ENCODE data around the gene FOXP1. TPM values are rescaled to one million over a fixed set of nuclear protein-coding genes. Genes with fewer than 3 reads are reported as not detected.

Gene FOXP1
- total and polyA plus RNA-seq, 8 donors: 95.1 to 143 (median 123) TPM

- no peaks in the 10 kb centered on the region for H3K4me1 ChIP-seq
- ATAC-seq (no peak), DNase-seq (no peak)
- no peak overlapping the region for H3K4me3 ChIP-seq
- no peaks in the 10 kb centered on the region for H3K27me3 ChIP-seq
- TF ChIP-seq, protein P1, sequence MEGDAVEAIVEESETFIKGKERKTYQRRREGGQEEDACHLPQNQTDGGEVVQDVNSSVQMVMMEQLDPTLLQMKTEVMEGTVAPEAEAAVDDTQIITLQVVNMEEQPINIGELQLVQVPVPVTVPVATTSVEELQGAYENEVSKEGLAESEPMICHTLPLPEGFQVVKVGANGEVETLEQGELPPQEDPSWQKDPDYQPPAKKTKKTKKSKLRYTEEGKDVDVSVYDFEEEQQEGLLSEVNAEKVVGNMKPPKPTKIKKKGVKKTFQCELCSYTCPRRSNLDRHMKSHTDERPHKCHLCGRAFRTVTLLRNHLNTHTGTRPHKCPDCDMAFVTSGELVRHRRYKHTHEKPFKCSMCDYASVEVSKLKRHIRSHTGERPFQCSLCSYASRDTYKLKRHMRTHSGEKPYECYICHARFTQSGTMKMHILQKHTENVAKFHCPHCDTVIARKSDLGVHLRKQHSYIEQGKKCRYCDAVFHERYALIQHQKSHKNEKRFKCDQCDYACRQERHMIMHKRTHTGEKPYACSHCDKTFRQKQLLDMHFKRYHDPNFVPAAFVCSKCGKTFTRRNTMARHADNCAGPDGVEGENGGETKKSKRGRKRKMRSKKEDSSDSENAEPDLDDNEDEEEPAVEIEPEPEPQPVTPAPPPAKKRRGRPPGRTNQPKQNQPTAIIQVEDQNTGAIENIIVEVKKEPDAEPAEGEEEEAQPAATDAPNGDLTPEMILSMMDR (IDR thresholded peaks at IDR 0.05): no peak
- intact Hi-C loops (cut with DNase I): no loop called here
- H3K9me3 ChIP-seq: peaks cover 0 to 3% of the 10 kb centered on the region in 2 donors
- H3K36me3 ChIP-seq: no peaks in the 10 kb centered on the region
- no peak overlapping the region for H3K27ac ChIP-seq
Observed at GRCh38 chr3:71614426-71614825, 30.9 kb upstream of the FOXP1 start.

DNA sequence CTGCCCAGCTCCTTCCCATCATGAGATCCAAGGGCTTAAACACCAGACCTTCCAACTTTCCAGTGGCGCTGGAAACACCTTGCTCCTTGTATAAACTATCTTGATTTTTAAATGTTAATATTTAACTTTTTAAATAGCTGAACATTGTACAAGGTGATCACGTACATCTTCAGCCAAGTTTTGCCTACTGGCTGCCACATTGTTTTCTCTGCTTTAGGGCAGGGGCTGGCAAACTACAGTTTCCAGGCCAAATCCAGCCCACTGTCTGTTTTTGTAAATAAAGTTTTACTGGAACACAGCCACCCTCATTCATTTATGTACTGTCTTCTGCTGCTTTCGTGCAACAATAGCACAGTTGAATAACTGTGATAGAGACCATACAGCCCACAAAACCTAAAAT, 27.6 kb upstream of the FOXP1 start:
- ATAC-seq (no peak), DNase-seq (no peak)
- TF ChIP-seq, protein P1 (IDR thresholded peaks at IDR 0.05): no peak
- Histone ChIP-seq H3K27ac (no peak overlapping the region), H3K36me3 (no peaks in the 10 kb centered on the region), H3K4me3 (no peak overlapping the region), H3K27me3 (no peaks in the 10 kb centered on the region), H3K4me1 (no peaks in the 10 kb centered on the region), H3K9me3 (peaks cover 0 to 6% of the 10 kb centered on the region in 2 donors)
- intact Hi-C loops (cut with DNase I): no loop called here

DNA sequence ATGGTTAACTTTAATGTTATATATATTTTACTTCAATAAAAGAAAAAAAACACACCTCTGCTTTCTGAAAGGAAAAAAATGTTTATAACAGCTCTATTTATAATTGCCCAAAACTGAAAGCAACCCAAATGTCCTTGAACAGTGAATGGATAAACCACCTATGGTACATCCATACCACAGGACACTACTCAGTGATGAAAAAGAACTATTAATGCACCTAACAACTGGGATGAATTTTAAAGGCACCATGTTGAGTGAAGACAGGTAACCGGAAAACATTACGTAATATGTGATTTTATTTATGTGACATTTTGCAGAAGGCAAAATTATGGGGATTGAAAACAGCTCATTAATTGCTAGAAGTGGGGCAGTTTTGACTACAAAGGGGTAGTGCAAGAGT, 23.8 kb upstream of the FOXP1 start:
- DNase-seq (no peak), ATAC-seq (no peak)
- H3K27me3 ChIP-seq: no peaks in the 10 kb centered on the region
- no peak overlapping the region for H3K27ac ChIP-seq
- H3K4me3 ChIP-seq: no peak overlapping the region
- intact Hi-C loops (cut with DNase I): no loop called here
- TF ChIP-seq, protein P1 (IDR thresholded peaks at IDR 0.05): no peak
- no peaks in the 10 kb centered on the region for H3K4me1 ChIP-seq
- no peaks in the 10 kb centered on the region for H3K36me3 ChIP-seq
- peaks cover 0 to 6% of the 10 kb centered on the region in 2 donors for H3K9me3 ChIP-seq

DNA sequence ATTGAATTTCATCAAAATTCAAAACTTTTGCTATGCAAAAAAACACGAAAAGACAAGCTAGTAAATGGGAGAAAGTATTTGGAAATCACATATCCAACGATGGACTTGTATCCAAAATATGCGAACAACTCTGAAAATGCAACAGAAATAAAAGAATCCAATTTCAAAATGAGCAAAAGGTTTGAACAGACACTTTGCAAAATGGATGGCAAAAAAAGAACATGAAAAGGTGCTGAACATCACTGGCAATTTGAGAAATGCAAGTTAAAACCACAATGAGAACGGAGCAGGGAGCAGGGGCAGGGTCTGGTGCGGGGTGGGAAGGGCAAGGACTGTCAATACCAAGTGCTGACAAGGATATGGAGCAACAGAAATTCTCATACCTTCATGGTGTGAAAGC, 23.1 kb upstream of the FOXP1 start:
- TF ChIP-seq, protein P1 (IDR thresholded peaks at IDR 0.05): no peak
- H3K4me3 ChIP-seq: no peak overlapping the region
- H3K27me3 ChIP-seq: no peaks in the 10 kb centered on the region
- peaks cover 0 to 3% of the 10 kb centered on the region in 2 donors for H3K9me3 ChIP-seq
- H3K4me1 ChIP-seq: no peaks in the 10 kb centered on the region
- intact Hi-C loops (cut with DNase I): no loop called here
- ATAC-seq: no peak
- no peaks in the 10 kb centered on the region for H3K36me3 ChIP-seq
- H3K27ac ChIP-seq: no peak overlapping the region
- DNase-seq: no peak

DNA sequence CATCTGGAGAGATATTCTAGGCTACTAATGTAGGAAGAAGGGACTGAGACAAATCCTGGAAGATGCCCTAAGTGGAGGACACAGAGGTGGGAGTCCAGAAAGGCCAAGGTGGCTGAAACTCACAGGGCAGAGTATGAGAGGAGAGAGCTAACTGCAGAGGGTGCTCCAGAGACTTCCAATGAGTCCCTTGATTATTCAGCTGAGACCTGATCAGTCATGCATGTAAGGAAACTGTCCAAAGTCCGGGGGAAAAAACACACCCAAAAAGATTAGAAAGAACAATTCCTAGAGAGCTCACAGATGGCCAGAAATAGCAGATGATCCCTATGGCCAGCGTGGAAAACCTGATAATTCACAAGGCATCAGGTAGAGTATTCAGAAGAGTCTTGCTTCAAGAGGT, 18.7 kb upstream of the FOXP1 start:
- no peak for ATAC-seq
- no peak for DNase-seq

More for the DNA sequence above, 18.7 kb upstream of the FOXP1 start:
- H3K4me1 ChIP-seq: no peaks in the 10 kb centered on the region
- H3K27me3 ChIP-seq: no peaks in the 10 kb centered on the region
- H3K4me3 ChIP-seq: no peak overlapping the region
- intact Hi-C loops (cut with DNase I): no loop called here
- TF ChIP-seq, protein P1 (IDR thresholded peaks at IDR 0.05): no peak
- no peak overlapping the region for H3K27ac ChIP-seq
- peaks cover 0 to 2% of the 10 kb centered on the region in 2 donors for H3K9me3 ChIP-seq
- H3K36me3 ChIP-seq: no peaks in the 10 kb centered on the region
